Neural cell (in vitro differentiated cells): Measurements from ENCODE around the gene SURF2. TPM values are rescaled to one million over a fixed set of nuclear protein-coding genes. Genes with fewer than 3 reads are reported as not detected.
A peak's percentile ranks its signal among the peaks of the same experiment; 100 is the strongest.

Experiments used
- H2AFZ ChIP-seq: fragments of 200-600, 300-800 bp; sonication (generic), shearing (Covaris generic); 2 replicates; pipeline ENCODE4 v1.6.0; 2014; ENCODE audit warnings: low read depth, mild to moderate bottlenecking, antibody characterized with exemption, low read length, moderate library complexity
- H3F3A ChIP-seq: fragments of 200-600 bp; shearing (Covaris generic); 2 replicates; pipeline ENCODE4 v1.6.1; 2016; ENCODE audit warnings: mild to moderate bottlenecking, moderate library complexity, mixed read lengths, antibody characterized with exemption, low read length; ENCODE audit not compliant: insufficient read depth, poor library complexity, severe bottlenecking
- H3K27ac ChIP-seq: fragments of 200-600, 300-800 bp; sonication (generic), shearing (Covaris generic); 2 replicates; pipeline ENCODE4 v1.5.1; 2014; ENCODE audit warnings: mild to moderate bottlenecking, low read length, moderate library complexity
- H3K27me3 ChIP-seq: fragments of 300-800, 200-600 bp; sonication (generic), shearing (Covaris generic); 2 replicates; pipeline ENCODE4 v1.6.0; 2014; ENCODE audit warnings: mild to moderate bottlenecking, low read depth, low read length, moderate library complexity; ENCODE audit not compliant: insufficient read depth
- H3K36me3 ChIP-seq: fragments of 300-800, 200-600 bp; sonication (generic), shearing (Covaris generic); 2 replicates; pipeline ENCODE4 v1.5.1; 2014; ENCODE audit warnings: mild to moderate bottlenecking, antibody characterized with exemption, low read length, moderate library complexity; ENCODE audit not compliant: insufficient read depth
- H3K4me2 ChIP-seq: fragments of 300-800, 200-600 bp; sonication (generic), shearing (Covaris generic); 2 replicates; pipeline ENCODE4 v1.6.0; 2014; ENCODE audit warnings: mild to moderate bottlenecking, low read length
- H3K4me3 ChIP-seq: fragments of 300-800, 200-600 bp; sonication (generic), shearing (Covaris generic); 2 replicates; pipeline ENCODE4 v1.5.1; 2014; ENCODE audit warnings: mild to moderate bottlenecking, low read length, moderate library complexity
- H3K79me2 ChIP-seq: fragments of 200-600 bp; shearing (Covaris generic); replicated peaks from 2 replicates; pipeline ENCODE4 v1.6.0; 2014; ENCODE audit warnings: mild to moderate bottlenecking, low read length, moderate library complexity; ENCODE audit not compliant: insufficient read depth
- H3K9ac ChIP-seq: fragments of 300-800, 200-600 bp; sonication (generic), shearing (Covaris generic); 2 replicates; pipeline ENCODE4 v1.6.1; 2016; ENCODE audit warnings: mild to moderate bottlenecking, low read length, mixed read lengths
- H3K9me2 ChIP-seq: fragments of 200-600 bp; shearing (Covaris generic); 2 replicates; pipeline ENCODE4 v1.6.1; 2016; ENCODE audit warnings: mild to moderate bottlenecking, low read length, mixed read lengths; ENCODE audit not compliant: insufficient read depth
- H3K9me3 ChIP-seq: fragments of 200-600, 300-800 bp; sonication (generic), shearing (Covaris generic); 2 replicates; pipeline ENCODE4 v1.6.1; 2016; ENCODE audit warnings: mild to moderate bottlenecking, mixed run types, low read length, moderate library complexity, mixed read lengths
- H4K20me1 ChIP-seq: fragments of 200-600 bp; shearing (Covaris generic); 2 replicates; pipeline ENCODE4 v1.6.1; 2016; ENCODE audit warnings: mild to moderate bottlenecking, mixed run types; ENCODE audit not compliant: insufficient read depth
- EP300 ChIP-seq: fragments of 450-650 bp; conservative IDR thresholded peaks from 2 replicates; pipeline ENCODE4 v1.6.1; 2014; ENCODE audit warnings: antibody characterized with exemption, mild to moderate bottlenecking, moderate library complexity; ENCODE audit not compliant: poor library complexity, severe bottlenecking
- EZH2 ChIP-seq: fragments of 200-600, 300-800 bp; shearing (Covaris generic), sonication (generic); IDR thresholded peaks from 2 replicates; pipeline ENCODE4 v1.6.1; 2014; ENCODE audit warnings: antibody characterized with exemption, low read length, borderline replicate concordance, mild to moderate bottlenecking; ENCODE audit not compliant: insufficient read depth, poor library complexity, severe bottlenecking
- MXI1 ChIP-seq: fragments of 450-650 bp; conservative IDR thresholded peaks from 2 replicates; pipeline ENCODE4 v1.6.1; 2014; ENCODE audit warnings: antibody characterized with exemption, mild to moderate bottlenecking; ENCODE audit not compliant: poor library complexity, severe bottlenecking
- POLR2AphosphoS5 ChIP-seq: IDR thresholded peaks from 2 replicates; pipeline ENCODE4 v1.6.1; 2012
- RAD21 ChIP-seq: fragments of 450-650 bp; conservative IDR thresholded peaks from 2 replicates; pipeline ENCODE4 v1.6.1; 2014; ENCODE audit warnings: antibody characterized with exemption, mild to moderate bottlenecking, moderate library complexity
- SMC3 ChIP-seq: fragments of 450-650 bp; conservative IDR thresholded peaks from 2 replicates; pipeline ENCODE4 v1.6.1; 2014; ENCODE audit warnings: antibody characterized with exemption, mild to moderate bottlenecking, moderate library complexity; ENCODE audit not compliant: poor library complexity
- TAF1 ChIP-seq: IDR thresholded peaks from 2 replicates; pipeline ENCODE4 v1.6.1; 2012; ENCODE audit warnings: low read depth
- polyA plus RNA-seq: library from polyadenylated mRNA; depleted of rRNA; stranded (reverse); fragments of >200 nt; gene quantifications from 2 replicates; pipeline ENCODE4 v1.2.3, GENCODE V29; 2014
- TF ChIP-seq, protein P1 (sequence below): IDR thresholded peaks from 2 replicates; pipeline ENCODE4 v1.6.1; 2012; ENCODE audit warnings: borderline replicate concordance
- TF ChIP-seq, protein P2 (sequence below): fragments of 450-650 bp; IDR thresholded peaks from 2 replicates; pipeline ENCODE4 v1.5.1; 2014; ENCODE audit warnings: antibody characterized with exemption, mild to moderate bottlenecking, moderate library complexity; ENCODE audit not compliant: poor library complexity, severe bottlenecking

The SURF2 gene
- polyA plus RNA-seq, 1 donor from 2014 or later = 36.4 TPM

DNA sequence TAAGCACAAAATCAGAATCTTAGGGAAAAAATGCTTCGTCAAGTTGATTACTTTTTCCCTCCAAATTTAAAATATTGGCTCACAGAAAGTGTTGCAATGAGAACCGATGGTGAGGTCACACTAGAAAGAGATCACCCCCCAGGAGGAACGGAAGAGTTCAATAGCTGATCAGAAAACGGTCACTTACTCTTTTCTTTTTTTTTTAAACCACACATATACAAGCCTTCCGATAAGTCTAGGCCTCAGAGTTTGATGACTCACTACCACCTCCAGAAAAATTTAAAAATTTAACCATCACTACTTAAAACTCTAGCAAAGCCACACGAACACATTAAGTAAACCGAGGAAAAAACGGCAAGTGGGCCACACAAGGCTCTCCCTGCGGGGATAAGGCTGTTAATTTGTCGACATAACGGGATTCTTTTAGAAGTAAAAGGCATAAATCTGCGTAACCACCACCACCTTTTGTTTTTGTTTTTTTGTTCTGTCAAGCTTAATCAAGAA, 18.3 kb downstream of the SURF2 start:
- no peaks in the 10 kb centered on the region for H4K20me1 ChIP-seq
- H3K27ac ChIP-seq = no peak overlapping the region

DNA sequence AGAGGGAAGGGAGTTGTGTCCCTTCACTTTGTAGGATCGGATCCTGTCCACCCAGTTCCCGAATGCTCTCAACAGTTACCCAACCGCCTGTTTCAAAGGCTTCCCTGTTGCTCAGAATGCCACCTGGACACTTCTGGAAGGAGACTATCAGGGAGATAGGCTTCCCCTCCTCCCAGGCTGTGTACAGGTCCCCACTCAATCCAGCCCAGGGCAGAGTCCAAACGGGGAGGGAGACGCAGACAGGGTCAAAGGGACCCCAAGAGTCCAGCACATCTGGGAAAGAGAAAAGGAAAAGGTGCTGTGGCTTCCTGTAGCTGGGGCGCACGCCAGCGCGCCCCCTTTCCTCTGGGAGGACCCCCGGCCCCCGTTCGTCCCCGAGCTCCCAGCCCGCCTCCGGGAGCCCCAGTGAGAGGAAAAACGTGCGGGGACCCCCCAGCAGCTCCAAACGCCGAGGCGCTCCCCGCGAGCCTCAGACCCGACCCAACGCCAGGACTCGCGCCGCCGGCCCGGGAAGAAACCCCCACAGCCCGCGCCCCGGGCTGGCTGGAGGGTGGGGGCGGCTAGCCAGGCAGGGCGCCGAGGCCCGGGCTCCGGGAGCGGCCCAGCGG, 18.9 kb downstream of the SURF2 start:
- Histone ChIP-seq H3K4me3 (peak overlapping the region; percentile 91), H3K9me3 (no peaks in the 10 kb centered on the region), H3K79me2 (peaks cover 41% of the 10 kb centered on the region), H2AFZ (no peak overlapping the region), H4K20me1 (no peaks in the 10 kb centered on the region), H3K36me3 (no peaks in the 10 kb centered on the region), H3K27me3 (no peaks in the 10 kb centered on the region), H3K4me2 (peak overlapping the region; percentile 99), H3F3A (no peaks in the 10 kb centered on the region), H3K9ac (peak overlapping the region; percentile 84), H3K27ac (peak overlapping the region; percentile 49), H3K9me2 (no peaks in the 10 kb centered on the region)
- TF ChIP-seq TAF1 (no peak), POLR2AphosphoS5 (no peak), RAD21 (no peak), EZH2 (no peak)
- TF ChIP-seq, protein P1, sequence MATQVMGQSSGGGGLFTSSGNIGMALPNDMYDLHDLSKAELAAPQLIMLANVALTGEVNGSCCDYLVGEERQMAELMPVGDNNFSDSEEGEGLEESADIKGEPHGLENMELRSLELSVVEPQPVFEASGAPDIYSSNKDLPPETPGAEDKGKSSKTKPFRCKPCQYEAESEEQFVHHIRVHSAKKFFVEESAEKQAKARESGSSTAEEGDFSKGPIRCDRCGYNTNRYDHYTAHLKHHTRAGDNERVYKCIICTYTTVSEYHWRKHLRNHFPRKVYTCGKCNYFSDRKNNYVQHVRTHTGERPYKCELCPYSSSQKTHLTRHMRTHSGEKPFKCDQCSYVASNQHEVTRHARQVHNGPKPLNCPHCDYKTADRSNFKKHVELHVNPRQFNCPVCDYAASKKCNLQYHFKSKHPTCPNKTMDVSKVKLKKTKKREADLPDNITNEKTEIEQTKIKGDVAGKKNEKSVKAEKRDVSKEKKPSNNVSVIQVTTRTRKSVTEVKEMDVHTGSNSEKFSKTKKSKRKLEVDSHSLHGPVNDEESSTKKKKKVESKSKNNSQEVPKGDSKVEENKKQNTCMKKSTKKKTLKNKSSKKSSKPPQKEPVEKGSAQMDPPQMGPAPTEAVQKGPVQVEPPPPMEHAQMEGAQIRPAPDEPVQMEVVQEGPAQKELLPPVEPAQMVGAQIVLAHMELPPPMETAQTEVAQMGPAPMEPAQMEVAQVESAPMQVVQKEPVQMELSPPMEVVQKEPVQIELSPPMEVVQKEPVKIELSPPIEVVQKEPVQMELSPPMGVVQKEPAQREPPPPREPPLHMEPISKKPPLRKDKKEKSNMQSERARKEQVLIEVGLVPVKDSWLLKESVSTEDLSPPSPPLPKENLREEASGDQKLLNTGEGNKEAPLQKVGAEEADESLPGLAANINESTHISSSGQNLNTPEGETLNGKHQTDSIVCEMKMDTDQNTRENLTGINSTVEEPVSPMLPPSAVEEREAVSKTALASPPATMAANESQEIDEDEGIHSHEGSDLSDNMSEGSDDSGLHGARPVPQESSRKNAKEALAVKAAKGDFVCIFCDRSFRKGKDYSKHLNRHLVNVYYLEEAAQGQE = no peak
- TF ChIP-seq, protein P2, sequence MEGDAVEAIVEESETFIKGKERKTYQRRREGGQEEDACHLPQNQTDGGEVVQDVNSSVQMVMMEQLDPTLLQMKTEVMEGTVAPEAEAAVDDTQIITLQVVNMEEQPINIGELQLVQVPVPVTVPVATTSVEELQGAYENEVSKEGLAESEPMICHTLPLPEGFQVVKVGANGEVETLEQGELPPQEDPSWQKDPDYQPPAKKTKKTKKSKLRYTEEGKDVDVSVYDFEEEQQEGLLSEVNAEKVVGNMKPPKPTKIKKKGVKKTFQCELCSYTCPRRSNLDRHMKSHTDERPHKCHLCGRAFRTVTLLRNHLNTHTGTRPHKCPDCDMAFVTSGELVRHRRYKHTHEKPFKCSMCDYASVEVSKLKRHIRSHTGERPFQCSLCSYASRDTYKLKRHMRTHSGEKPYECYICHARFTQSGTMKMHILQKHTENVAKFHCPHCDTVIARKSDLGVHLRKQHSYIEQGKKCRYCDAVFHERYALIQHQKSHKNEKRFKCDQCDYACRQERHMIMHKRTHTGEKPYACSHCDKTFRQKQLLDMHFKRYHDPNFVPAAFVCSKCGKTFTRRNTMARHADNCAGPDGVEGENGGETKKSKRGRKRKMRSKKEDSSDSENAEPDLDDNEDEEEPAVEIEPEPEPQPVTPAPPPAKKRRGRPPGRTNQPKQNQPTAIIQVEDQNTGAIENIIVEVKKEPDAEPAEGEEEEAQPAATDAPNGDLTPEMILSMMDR = peak; percentile 29

More for the DNA sequence above, 18.3 kb downstream of the SURF2 start:
- Histone ChIP-seq H3K4me3 (peak overlapping the region; percentile 91), H3F3A (no peaks in the 10 kb centered on the region), H3K9me3 (no peaks in the 10 kb centered on the region), H3K4me2 (peak overlapping the region; percentile 99), H3K36me3 (no peaks in the 10 kb centered on the region), H2AFZ (no peak overlapping the region), H3K27me3 (no peaks in the 10 kb centered on the region), H3K79me2 (peaks cover 46% of the 10 kb centered on the region), H3K9ac (peak overlapping the region; percentile 84), H3K9me2 (no peaks in the 10 kb centered on the region)
- no peak for TF ChIP-seq TAF1
- TF ChIP-seq SMC3 = no peak
- TF ChIP-seq POLR2AphosphoS5 = no peak
- TF ChIP-seq, protein P2 = no peak
- no peak for TF ChIP-seq MXI1
- no peak for TF ChIP-seq EP300
